Adrenal gland (tissue), 5 donors: ENCODE results near the gene LRRC10B.

Experiments used
- POLR2A ChIP-seq, 2 donors: fragments of 450-650 bp; IDR thresholded peaks; one replicate each; pipeline ENCODE4 v1.6.1; 2017; ENCODE audit warnings: antibody characterized with exemption in 2 of 2, mild to moderate bottlenecking in 2 of 2, moderate library complexity in 1 of 2
- TF ChIP-seq, protein P1 (sequence below), 6 experiments: fragments of 450-650 bp in 4 of 6; fragments of 200-600 bp in 2 of 6; sonication (generic) in 1 of 6; IDR thresholded peaks; 1 replicate in 5 of 6; 2 replicates in 1 of 6; pipeline versions ENCODE4 v1.5.1 to v1.8.0; 2016 to 2021; ENCODE audit warnings: antibody characterized with exemption in 6 of 6, mild to moderate bottlenecking in 2 of 6, moderate library complexity in 1 of 6
- donor health status: DM: no; HTN: no; CAD: no.

DNA sequence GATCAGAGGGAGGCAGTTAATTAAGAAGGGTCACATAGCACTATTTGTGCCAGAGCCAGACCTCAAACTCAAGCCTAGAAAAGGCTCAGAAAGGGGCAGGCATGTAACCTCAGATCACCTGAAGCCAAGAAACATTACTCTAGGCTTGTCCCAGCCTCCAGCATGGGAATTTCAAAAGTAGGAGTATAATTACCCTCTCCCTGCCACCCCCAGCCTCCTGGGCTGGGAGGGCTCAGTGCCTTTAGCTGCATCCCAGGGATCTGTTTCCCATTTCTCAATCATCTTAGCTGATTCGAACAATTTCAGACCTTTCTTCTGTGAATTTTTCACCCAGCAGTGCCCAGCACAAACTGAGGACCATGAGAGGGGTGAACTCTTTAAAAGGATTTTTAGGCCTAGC lies 33.1 kb upstream of the LRRC10B start:
- TF ChIP-seq, protein P1, sequence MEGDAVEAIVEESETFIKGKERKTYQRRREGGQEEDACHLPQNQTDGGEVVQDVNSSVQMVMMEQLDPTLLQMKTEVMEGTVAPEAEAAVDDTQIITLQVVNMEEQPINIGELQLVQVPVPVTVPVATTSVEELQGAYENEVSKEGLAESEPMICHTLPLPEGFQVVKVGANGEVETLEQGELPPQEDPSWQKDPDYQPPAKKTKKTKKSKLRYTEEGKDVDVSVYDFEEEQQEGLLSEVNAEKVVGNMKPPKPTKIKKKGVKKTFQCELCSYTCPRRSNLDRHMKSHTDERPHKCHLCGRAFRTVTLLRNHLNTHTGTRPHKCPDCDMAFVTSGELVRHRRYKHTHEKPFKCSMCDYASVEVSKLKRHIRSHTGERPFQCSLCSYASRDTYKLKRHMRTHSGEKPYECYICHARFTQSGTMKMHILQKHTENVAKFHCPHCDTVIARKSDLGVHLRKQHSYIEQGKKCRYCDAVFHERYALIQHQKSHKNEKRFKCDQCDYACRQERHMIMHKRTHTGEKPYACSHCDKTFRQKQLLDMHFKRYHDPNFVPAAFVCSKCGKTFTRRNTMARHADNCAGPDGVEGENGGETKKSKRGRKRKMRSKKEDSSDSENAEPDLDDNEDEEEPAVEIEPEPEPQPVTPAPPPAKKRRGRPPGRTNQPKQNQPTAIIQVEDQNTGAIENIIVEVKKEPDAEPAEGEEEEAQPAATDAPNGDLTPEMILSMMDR (IDR thresholded peaks at IDR 0.05): no peak
- TF ChIP-seq POLR2A (IDR thresholded peaks at IDR 0.05): no peak
